NCI-H1417 treated with DMSO at 0.1 percent for 48 hours (cell line): ENCODE measurements around the gene NHS.

Source experiments
- DNase-seq: peaks from one replicate; lab custom pipeline; 2025; lab: John Stamatoyannopoulos, UW

The NHS gene

GRCh38 chrX:17588303-17588702 lies 213.3 kb downstream of the NHS start:
- no peak for DNase-seq

- peak; percentile 31 for DNase-seq
Observed at GRCh38 chrX:17590892-17591740, 216.1 kb downstream of the NHS start.

- DNase-seq, result no peak
Observed at GRCh38 chrX:17591741-17592110, 216.7 kb downstream of the NHS start.

GRCh38 chrX:17592117-17592516 lies 217.1 kb downstream of the NHS start:
- DNase-seq, result no peak

GRCh38 chrX:17594693-17595092 lies 219.7 kb downstream of the NHS start:
- DNase-seq, result no peak

- DNase-seq, result no peak
Observed at GRCh38 chrX:17595456-17596035, 220.5 kb downstream of the NHS start.

GRCh38 chrX:17596061-17596460 lies 221.1 kb downstream of the NHS start:
- DNase-seq, result no peak

- DNase-seq, result no peak
Observed at GRCh38 chrX:17596546-17597205, 221.7 kb downstream of the NHS start.

- DNase-seq, result no peak
Observed at GRCh38 chrX:17597327-17597726, 222.3 kb downstream of the NHS start.

- DNase-seq, result no peak
Observed at GRCh38 chrX:17597836-17598439, 222.9 kb downstream of the NHS start.

GRCh38 chrX:17601441-17602200 lies 226.6 kb downstream of the NHS start:
- DNase-seq, result no peak

- no peak for DNase-seq
Observed at GRCh38 chrX:17602245-17602644, 227.2 kb downstream of the NHS start.

GRCh38 chrX:17603196-17603595 lies 228.2 kb downstream of the NHS start:
- DNase-seq, result no peak

- DNase-seq, result no peak
Observed at GRCh38 chrX:17605676-17606075, 230.7 kb downstream of the NHS start.

- no peak for DNase-seq
Observed at GRCh38 chrX:17606231-17606630, 231.2 kb downstream of the NHS start.

GRCh38 chrX:17608888-17609287 lies 233.9 kb downstream of the NHS start:
- DNase-seq, result peak; percentile 59

GRCh38 chrX:17610788-17611187 lies 235.8 kb downstream of the NHS start:
- DNase-seq, result no peak

GRCh38 chrX:17613979-17614588 lies 239.1 kb downstream of the NHS start:
- no peak for DNase-seq

- peak; percentile 22 for DNase-seq
Observed at GRCh38 chrX:17616936-17617335, 241.9 kb downstream of the NHS start.

- no peak for DNase-seq
Observed at GRCh38 chrX:17617806-17618205, 242.8 kb downstream of the NHS start.

- DNase-seq, result no peak
Observed at GRCh38 chrX:17621566-17622270, 246.7 kb downstream of the NHS start.
